SH-SY5Y (cell line): Measurements from ENCODE around the gene ALG1.
A peak's percentile ranks its signal among the peaks of the same experiment; 100 is the strongest.
"Not testable (repeated sequence)": the region's sequence is repeated elsewhere in the genome, so short reads cannot be mapped to it uniquely, and the experiment has no call there.

Experiments
- GATA2 ChIP-seq: IDR thresholded peaks from 2 replicates; pipeline ENCODE4 v1.6.1; 2011; ENCODE audit warnings: mild to moderate bottlenecking, low read depth, low read length
- GATA3 ChIP-seq: IDR thresholded peaks from 2 replicates; pipeline ENCODE4 v1.6.1; 2011; ENCODE audit warnings: low read depth, mild to moderate bottlenecking, low read length, moderate library complexity

The ALG1 gene

GRCh38 chr16:5097470-5098220 is 26.0 kb downstream of the ALG1 start, which contains the start of gene EEF2KMT:
TSS of gene EEF2KMT (minus strand) at chr16:5097795. CDS start at chr16:5097739, 56 bp downstream.
- not testable (repeated sequence) for TF ChIP-seq GATA3, GATA2

- TF ChIP-seq GATA3 (no peak), GATA2 (no peak)
Measured at GRCh38 chr16:5108505-5109158, 37.0 kb downstream of the ALG1 start.

- peak; percentile 76 for TF ChIP-seq GATA2
Measured at GRCh38 chr16:5117300-5118087, 45.9 kb downstream of the ALG1 start.
